SH-SY5Y (cell line): ENCODE measurements around the gene RAB43.

Experiments used
- GATA2 ChIP-seq: IDR thresholded peaks from 2 replicates; pipeline ENCODE4 v1.6.1; 2011; ENCODE audit warnings: mild to moderate bottlenecking, low read depth, low read length
- GATA3 ChIP-seq: IDR thresholded peaks from 2 replicates; pipeline ENCODE4 v1.6.1; 2011; ENCODE audit warnings: low read depth, mild to moderate bottlenecking, low read length, moderate library complexity

DNA sequence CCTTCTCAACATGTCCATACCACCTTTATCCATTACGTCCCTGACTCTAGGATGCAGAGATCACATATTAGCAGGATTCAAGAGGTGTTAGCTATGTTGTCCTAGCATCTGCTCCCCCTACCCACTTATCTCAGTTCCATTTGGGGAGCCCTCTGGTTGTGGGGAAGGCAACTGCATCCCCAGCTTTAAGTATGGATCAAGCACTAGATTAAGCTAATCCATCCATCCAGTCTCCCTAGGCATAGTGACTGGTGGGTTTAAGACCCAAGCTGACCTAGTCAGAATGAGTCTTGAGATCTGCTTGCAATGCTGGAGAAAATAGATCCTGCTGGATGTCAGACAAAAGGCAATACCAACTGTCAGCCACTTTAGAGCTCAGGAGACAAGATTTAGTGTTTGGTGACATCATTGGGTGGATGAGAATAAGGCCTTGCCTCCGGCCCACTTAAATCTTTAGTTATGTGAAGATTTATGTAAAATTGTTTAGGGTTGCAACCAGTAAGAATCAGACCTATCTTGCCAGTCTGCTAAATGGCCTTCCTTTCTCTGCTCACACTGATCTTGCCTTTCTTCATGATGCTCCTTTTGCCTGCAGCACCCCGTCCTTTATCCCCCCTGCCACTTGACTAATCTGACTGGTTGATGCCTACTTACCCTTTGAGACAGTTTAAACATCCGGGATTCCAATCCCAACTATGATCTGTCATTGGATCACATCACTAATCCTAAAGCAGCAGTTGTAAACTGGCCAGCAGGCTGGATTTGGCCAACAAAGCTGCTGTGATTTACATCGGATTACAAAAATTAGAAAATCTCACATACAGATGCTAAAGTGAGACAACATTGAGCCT lies 41.4 kb upstream of the RAB43 start:
- TF ChIP-seq GATA2 (no peak), GATA3 (no peak)
